HUES6 (cell line): Measurements from ENCODE around the gene CELSR1.
A peak's percentile ranks its signal among the peaks of the same experiment; 100 is the strongest.

Experiments
- H3K27ac ChIP-seq: 2 replicates; pipeline ENCODE4 v1.7.0; 2013; ENCODE audit warnings: low read depth, mild to moderate bottlenecking, low read length, inconsistent platforms
- H3K27me3 ChIP-seq: 2 replicates; pipeline ENCODE4 v1.6.1; 2013; ENCODE audit warnings: low read length; ENCODE audit not compliant: control insufficient read depth, insufficient read depth
- H3K36me3 ChIP-seq: 2 replicates; pipeline ENCODE4 v1.6.1; 2013; ENCODE audit warnings: low read length; ENCODE audit not compliant: control insufficient read depth, insufficient read depth
- H3K4me1 ChIP-seq: 2 replicates; pipeline ENCODE4 v1.6.1; 2013; ENCODE audit warnings: low read length; ENCODE audit not compliant: control insufficient read depth, insufficient read depth
- H3K4me3 ChIP-seq: 2 replicates; pipeline ENCODE4 v1.5.1; 2013; ENCODE audit warnings: low read depth, low read length
- H3K9ac ChIP-seq: one replicate; pipeline ENCODE4 v1.6.1; 2013; ENCODE audit warnings: mild to moderate bottlenecking, low read length
- H3K9me3 ChIP-seq: 2 replicates; pipeline ENCODE4 v1.6.1; 2013; ENCODE audit warnings: low read depth, low read length; ENCODE audit not compliant: control insufficient read depth, insufficient read depth

CELSR1 gene

GRCh38 chr22:46378426-46379065 lies 158.9 kb downstream of the CELSR1 start:
- Histone ChIP-seq H3K27ac (peak overlapping the region; percentile 83; the same call in 1 of the 2 replicates), H3K9me3 (peaks cover 8% of the 10 kb centered on the region; the same call in 1 of the 2 replicates), H3K9ac (peak overlapping the region; percentile 67), H3K4me3 (peak overlapping the region; percentile 36; the same call in 1 of the 2 replicates), H3K27me3 (no peaks in the 10 kb centered on the region), H3K4me1 (peaks cover 36% of the 10 kb centered on the region), H3K36me3 (peaks cover 10% of the 10 kb centered on the region)

GRCh38 chr22:46377525-46378425 lies 159.6 kb downstream of the CELSR1 start:
- peak overlapping the region; percentile 67 for H3K9ac ChIP-seq
- peak overlapping the region; percentile 83 for H3K27ac ChIP-seq
- peaks cover 8% of the 10 kb centered on the region for H3K36me3 ChIP-seq
- H3K27me3 ChIP-seq: no peaks in the 10 kb centered on the region
- H3K4me3 ChIP-seq: peak overlapping the region; percentile 36; the same call in 1 of the 2 replicates
- peaks cover 36% of the 10 kb centered on the region for H3K4me1 ChIP-seq
- H3K9me3 ChIP-seq: peaks cover 8% of the 10 kb centered on the region; the same call in 1 of the 2 replicates

- H3K9ac ChIP-seq: no peak overlapping the region
Measured at GRCh38 chr22:46376908-46377524, 160.4 kb downstream of the CELSR1 start.

DNA sequence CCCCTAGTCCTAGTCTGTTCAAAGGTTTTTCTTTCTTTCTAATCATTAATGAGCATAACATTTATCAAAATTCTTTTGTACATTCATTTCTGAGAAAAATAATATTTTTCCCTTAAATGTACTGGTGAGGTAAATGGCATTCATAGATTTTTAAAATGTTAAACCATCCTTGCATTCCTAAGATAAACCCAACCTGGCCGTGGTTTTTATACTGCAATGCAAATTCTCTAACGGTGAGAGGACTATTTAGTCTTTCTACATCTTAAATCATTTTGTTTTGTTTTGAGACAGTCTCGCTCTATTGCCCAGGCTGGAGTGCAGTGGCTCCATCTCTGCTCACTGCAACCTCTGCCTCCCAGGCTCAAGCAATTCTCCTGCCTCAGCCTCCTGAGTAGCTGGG lies 161.3 kb downstream of the CELSR1 start:
- H3K27ac ChIP-seq: no peak overlapping the region
- peaks cover 6% of the 10 kb centered on the region; the same call in 1 of the 2 replicates for H3K9me3 ChIP-seq
- H3K4me1 ChIP-seq: peaks cover 33% of the 10 kb centered on the region
- H3K36me3 ChIP-seq: peaks cover 4% of the 10 kb centered on the region
- H3K27me3 ChIP-seq: no peaks in the 10 kb centered on the region
- H3K4me3 ChIP-seq: no peak overlapping the region
- no peak overlapping the region for H3K9ac ChIP-seq

More at GRCh38 chr22:46376908-46377524, 160.4 kb downstream of the CELSR1 start:
- peaks cover 6% of the 10 kb centered on the region; the same call in 1 of the 2 replicates for H3K9me3 ChIP-seq
- no peak overlapping the region; the same call in 1 of the 2 replicates for H3K27ac ChIP-seq
- H3K27me3 ChIP-seq: no peaks in the 10 kb centered on the region
- no peak overlapping the region for H3K4me3 ChIP-seq
- peaks cover 36% of the 10 kb centered on the region for H3K4me1 ChIP-seq
- peaks cover 4% of the 10 kb centered on the region for H3K36me3 ChIP-seq

DNA sequence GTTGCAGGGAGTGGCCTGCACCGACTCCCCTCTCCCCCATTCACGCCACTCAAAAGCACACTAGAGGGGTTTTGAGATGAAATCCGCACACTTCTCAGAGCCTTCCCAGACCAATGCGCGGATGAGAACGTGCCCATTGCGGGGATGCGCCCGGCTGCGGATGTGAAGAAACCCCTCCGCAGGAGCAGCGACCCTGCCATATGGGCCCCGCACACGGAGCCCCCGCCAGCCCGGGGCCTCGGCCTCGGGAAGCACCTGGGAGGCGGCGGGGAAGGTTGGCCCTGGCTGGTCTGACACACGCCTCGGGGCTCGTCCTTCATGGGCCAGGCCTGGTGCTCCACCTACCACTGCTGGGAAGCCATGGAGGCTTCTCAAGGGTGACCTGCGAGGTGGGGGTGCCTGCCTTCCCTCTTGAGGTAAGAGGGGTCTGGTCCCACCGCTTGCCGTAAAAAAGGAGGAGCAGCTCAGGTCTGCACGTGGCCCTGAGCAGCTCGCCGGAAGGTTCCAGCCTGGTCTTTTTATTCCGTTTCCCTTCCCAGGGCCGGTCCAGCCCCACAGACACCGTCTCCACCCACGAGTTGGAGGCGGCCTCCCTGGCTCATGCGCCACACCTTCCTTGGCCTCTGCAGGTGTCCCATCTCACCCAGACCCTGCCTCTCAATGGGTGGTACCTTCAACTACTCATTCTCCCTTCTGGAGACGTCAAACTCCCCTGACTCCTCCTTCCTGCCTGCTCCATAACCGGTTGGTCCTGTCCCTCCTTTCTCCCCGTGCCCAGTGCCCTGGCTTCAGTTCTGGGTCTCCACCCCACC lies 162.6 kb downstream of the CELSR1 start:
- no peak overlapping the region for H3K27ac ChIP-seq
- no peak overlapping the region for H3K4me3 ChIP-seq
- peaks cover 6% of the 10 kb centered on the region; the same call in 1 of the 2 replicates for H3K9me3 ChIP-seq
- no peaks in the 10 kb centered on the region for H3K27me3 ChIP-seq
- H3K4me1 ChIP-seq: peaks cover 34% of the 10 kb centered on the region
- H3K9ac ChIP-seq: no peak overlapping the region
- peaks cover 4% of the 10 kb centered on the region for H3K36me3 ChIP-seq

DNA sequence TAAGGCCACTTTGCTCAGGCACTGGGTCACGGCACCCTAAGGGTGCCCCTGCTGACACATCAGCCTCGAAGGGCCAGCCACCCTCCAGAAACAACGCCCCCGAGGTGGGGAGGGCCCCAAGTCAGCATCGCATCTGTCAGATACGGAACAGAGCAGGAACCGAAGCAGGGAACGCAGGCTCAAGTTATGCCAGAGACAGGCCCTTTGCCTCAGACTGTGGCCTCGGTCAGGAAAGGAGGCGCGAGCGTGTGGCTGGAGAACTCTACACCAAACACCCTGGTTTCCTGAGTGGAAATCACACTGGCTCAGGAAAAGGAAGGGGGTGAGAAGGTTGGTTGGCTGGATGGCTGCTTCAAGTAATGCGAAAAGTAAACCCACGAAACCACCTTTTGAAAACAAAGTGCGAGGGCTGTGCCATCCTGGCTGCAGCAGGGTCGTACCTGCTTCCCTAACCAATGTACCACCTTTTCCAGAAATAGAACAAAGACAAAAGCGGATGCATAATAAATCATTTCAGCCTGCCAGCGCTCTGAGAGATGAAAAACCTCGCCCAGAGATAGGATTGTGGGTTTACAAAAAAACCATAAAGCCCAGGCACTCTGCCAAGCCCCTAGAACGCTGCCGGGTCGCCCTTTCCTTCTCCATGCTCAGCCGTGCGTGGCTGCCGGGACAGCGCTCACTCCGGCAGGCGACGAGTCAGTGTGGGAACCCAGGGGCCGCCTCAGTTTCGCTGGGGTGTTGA lies 163.3 kb downstream of the CELSR1 start:
- H3K27ac ChIP-seq: no peak overlapping the region
- H3K4me3 ChIP-seq: no peak overlapping the region
- no peak overlapping the region for H3K9ac ChIP-seq
- peaks cover 6% of the 10 kb centered on the region; the same call in 1 of the 2 replicates for H3K9me3 ChIP-seq
- peaks cover 4% of the 10 kb centered on the region for H3K36me3 ChIP-seq
- no peaks in the 10 kb centered on the region for H3K27me3 ChIP-seq
- H3K4me1 ChIP-seq: peaks cover 26% of the 10 kb centered on the region

- H3K9ac ChIP-seq: no peak overlapping the region
- no peaks in the 10 kb centered on the region for H3K27me3 ChIP-seq
- no peak overlapping the region for H3K4me3 ChIP-seq
- H3K27ac ChIP-seq: no peak overlapping the region
- H3K36me3 ChIP-seq: peaks cover 4% of the 10 kb centered on the region
- peaks cover 6% of the 10 kb centered on the region; the same call in 1 of the 2 replicates for H3K9me3 ChIP-seq
- peaks cover 17% of the 10 kb centered on the region for H3K4me1 ChIP-seq
Measured at GRCh38 chr22:46373159-46373558, 164.3 kb downstream of the CELSR1 start.

- Histone ChIP-seq H3K36me3 (peaks cover 4% of the 10 kb centered on the region), H3K9me3 (peaks cover 6% of the 10 kb centered on the region; the same call in 1 of the 2 replicates), H3K27me3 (no peaks in the 10 kb centered on the region), H3K9ac (no peak overlapping the region), H3K4me3 (no peak overlapping the region), H3K4me1 (peaks cover 16% of the 10 kb centered on the region), H3K27ac (no peak overlapping the region)
Measured at GRCh38 chr22:46372686-46373085, 164.7 kb downstream of the CELSR1 start.

DNA sequence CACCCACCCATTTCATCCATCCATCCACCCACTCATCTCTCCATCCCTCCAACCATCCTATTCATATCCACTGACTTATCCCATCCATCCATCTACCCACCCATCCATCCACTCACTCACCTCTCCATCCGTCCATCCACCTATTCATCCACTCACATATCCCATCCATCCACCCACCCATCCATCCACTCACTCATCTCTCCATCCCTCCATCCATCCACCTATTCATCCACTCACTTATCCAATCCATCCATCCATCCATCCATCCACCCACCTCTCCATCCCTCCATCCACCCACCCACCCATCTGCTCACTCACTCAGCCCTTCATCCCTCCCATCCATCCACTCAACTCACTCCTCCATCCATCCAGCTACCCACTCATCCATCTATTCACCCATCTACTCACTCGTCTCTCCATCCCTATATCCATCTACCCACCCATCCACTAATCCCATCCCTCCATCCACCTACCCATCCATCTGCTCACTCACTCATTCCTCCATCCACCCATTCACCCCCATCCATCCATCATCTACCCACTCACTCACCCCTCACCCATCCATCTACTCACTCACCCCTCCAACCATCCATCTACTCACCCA lies 165.7 kb downstream of the CELSR1 start:
- no peak overlapping the region for H3K27ac ChIP-seq
- H3K9ac ChIP-seq: no peak overlapping the region
- H3K9me3 ChIP-seq: peaks cover 6% of the 10 kb centered on the region; the same call in 1 of the 2 replicates
- H3K27me3 ChIP-seq: no peaks in the 10 kb centered on the region
- H3K36me3 ChIP-seq: peaks cover 4% of the 10 kb centered on the region
- peaks cover 12% of the 10 kb centered on the region; the same call in 1 of the 2 replicates for H3K4me1 ChIP-seq
- no peak overlapping the region for H3K4me3 ChIP-seq
